UCSD-AML1 (cell line): ENCODE measurements around the gene ARFGAP1.
"Not testable (repeated sequence)": the region's sequence is repeated elsewhere in the genome, so short reads cannot be mapped to it uniquely, and the experiment has no call there.

ENCODE experiments used
- DNase-seq: peaks from one replicate; lab custom pipeline; 2025; ENCODE audit not compliant: unreplicated experiment; lab: John Stamatoyannopoulos, UW

The ARFGAP1 gene

GRCh38 chr20:63290136-63290676, 17.6 kb downstream of the ARFGAP1 start:
- no peak for DNase-seq

GRCh38 chr20:63290677-63291472, 18.3 kb downstream of the ARFGAP1 start:
- peak; percentile 23 for DNase-seq

DNA sequence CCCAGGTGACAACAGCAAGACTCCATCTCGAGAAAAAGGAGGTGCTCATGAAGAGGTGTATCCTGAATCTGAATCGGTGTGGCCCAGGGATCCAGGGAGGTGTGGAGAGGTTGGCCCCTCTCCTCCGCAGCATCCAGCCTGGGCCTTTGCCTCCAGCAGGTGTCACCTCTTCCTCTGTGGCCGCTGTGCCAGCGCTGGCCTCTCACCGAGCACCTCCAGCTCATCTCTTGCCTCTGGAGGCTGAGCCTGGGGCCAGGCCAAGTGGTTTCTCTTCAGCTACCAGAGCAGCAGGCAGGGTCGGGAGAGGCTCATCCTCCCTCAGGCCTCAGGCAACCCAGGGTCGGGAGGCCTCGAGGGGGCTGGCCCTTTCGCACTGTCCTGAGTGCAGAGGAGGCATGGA, 19.2 kb downstream of the ARFGAP1 start:
- DNase-seq: no peak

- no peak for DNase-seq
These were observed 19.7 kb downstream of the ARFGAP1 start for GRCh38 chr20:63292292-63292701.

- DNase-seq: no peak
These were observed 20.3 kb downstream of the ARFGAP1 start, which contains the start of gene COL20A1 for GRCh38 chr20:63292904-63293303. Gene COL20A1 (plus strand): TSS chr20:63293186. CDS start chr20:63295108, 1,922 bp downstream.

GRCh38 chr20:63293456-63293855, 20.8 kb downstream of the ARFGAP1 start:
- DNase-seq: no peak

- no peak for DNase-seq
These were observed 21.4 kb downstream of the ARFGAP1 start for GRCh38 chr20:63293871-63294535.

DNA sequence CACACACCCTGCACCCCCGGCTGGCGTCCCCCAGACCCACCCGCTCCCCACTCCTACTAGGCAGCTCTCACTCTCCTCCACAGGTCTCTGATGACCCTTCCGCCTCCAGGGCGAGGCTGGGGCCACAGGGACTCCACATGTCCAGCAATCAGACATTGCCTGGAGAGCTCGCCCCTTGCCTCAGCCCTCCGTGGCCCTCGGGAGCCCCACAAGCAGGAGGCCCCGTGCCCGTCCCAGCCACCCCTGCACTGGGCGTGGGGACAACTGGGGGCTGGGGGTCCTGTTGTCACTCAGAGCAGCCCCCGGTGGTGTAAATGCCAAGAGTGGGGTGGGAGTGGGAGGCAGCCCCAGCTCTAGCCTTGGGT, 21.9 kb downstream of the ARFGAP1 start:
- no peak for DNase-seq

- no peak for DNase-seq
These were observed 22.4 kb downstream of the ARFGAP1 start for GRCh38 chr20:63295018-63295417.

DNA sequence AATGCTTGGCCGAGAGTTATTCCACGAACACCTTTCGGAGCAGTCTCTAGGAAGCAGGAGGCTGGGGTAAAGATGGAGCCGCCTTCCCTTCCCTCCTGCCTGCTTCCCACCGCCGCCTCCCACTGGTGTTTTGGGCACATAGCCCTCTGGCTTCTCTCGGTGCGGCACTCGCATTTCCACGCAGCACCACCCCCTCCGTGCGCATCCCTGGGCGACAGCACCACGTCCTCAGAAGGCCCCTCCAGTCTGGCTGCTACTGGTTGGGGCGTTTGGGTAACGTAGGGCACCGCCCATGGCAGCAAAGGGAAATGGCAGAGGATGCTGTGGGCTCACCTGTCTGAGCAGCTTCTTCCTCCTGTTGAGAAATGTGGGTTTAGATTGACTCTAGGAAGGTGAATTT, 22.8 kb downstream of the ARFGAP1 start:
- DNase-seq: no peak

DNA sequence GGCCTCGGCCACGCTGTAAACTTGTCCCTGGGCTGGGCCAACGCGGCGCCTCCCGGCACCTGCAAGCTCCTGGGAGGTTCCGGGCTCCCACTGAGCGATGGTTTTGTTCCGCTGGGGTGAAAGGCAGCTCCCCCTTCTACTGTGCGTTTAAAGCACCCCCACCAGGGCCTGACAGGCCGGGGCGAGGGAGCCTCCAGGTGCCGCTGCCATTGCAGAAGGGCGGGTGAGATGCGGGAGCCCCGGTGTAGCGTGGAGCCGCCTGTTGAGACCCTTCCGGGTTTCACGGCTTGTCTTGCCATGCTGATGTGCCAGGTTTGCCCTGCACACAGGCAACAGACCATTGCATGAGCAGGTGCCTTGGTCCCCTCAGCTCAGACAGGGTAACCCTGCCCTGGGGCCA, 23.2 kb downstream of the ARFGAP1 start:
- no peak for DNase-seq

DNA sequence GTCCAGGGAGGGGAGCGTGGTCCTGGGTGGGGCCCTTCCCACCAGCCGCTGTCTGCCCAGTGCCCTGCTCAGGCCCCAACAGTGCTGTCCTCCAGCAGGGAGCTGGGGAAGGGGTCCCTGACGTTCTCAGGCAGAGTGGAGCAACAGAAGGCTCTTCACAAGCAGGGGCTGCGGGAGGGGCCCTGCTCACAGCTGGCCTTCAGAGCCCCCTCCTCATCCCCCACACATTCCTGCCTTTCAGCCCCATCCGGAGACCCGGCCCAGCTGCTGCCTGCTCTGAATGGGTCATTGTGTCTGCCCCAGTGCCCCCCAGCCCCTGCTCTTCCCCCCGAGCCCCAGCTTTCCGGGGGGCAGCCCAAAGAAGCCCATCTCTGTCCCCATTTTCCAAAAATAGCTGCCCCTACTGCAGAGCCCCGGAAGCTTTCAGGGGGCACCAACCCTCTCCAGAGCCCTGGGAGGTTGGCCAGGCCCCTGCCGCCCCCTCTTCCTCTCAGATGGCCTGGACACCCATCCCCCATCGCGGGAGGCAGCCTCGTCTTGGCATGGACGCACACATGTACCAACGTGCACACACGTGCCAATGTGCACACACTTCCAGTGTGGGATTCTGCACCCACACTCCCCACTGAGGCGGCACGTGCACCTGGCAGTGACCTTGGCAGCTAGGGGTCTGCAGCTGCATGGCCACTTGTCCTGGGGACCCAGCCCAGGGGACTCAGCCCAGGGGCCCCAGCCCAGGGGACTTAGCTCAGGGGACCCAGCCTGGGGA, 24.1 kb downstream of the ARFGAP1 start:
- no peak for DNase-seq

- no peak for DNase-seq
These were observed 24.8 kb downstream of the ARFGAP1 start for GRCh38 chr20:63297371-63297781.

DNA sequence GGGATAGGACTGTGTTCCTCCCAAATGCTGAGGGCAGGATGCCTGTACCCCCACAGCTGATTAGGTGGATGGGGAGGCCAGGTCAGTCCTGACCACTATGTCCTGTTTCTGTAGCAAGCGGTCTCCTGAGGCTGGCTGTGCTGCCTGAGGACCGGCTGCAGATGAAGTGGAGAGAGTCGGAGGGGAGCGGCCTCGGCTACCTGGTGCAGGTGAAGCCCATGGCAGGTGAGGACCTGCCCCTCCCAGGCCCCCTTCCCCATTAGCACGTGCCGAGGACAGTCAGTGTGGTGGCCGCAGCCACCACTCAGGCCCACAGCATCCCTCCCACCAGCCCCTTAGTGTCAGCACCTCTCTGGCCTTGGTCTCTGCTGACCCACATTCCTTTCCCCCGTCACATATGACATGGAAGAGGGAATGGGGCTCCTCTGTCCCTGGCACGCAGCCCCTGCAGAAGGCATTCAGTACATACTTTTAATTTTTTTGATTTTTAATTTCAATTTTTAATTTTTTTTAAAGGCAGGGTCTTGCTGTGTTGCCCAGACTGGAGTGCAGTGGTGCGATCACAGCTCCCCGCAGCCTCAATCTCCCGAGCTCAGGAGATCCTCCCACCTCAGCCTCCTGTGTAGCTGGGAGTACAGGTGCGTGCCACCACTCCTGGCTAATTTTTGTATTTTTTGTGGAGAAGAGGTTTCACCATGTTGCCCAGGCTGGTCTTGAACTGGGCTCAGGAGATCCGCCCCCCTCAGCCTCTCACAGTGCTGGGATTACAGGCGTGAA, 25.4 kb downstream of the ARFGAP1 start:
- no peak for DNase-seq

GRCh38 chr20:63298731-63299312, 26.2 kb downstream of the ARFGAP1 start:
- no peak for DNase-seq

DNA sequence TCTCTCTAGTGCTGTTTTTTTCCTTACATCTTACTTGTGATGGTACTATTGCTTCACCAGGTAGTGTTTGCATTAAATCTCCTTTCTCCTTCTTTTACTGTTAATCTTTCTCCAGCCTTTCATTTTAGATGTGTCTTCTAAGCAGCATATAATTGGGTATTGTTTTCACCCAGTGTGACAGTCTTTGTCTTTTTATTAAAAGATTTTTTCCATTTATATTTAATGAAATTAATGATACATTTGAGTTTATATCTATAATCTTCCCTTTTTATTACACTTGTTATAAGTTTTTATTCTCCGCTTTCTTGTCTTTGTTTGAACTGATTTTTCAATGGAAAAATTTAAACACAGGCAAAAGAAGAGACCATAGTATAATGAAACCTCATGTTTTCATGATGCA, 29.1 kb downstream of the ARFGAP1 start:
- no peak for DNase-seq

- DNase-seq: no peak
These were observed 30.6 kb downstream of the ARFGAP1 start for GRCh38 chr20:63303095-63303666.

DNA sequence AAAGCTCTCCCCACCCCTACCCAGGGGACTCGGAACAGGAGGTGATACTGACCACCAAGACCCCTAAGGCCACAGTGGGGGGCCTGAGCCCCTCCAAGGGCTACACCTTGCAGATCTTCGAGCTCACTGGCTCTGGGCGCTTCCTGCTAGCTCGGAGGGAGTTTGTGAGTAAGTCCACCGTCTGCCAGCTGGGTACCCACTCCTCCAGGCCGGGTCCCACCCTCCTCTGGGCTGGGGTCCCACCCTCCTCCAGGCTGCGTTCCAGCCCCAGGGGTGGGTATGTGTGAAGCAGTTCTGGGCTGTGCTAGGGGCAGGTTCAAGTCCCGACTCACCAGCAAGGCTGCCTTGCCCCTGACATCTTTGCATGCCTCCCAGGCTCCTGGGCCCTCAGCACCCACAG, 32.8 kb downstream of the ARFGAP1 start:
- DNase-seq: no peak

- not testable (repeated sequence) for DNase-seq
These were observed 33.5 kb downstream of the ARFGAP1 start for GRCh38 chr20:63305933-63306672.
